OCI-LY1 (cell line): ENCODE results near the gene TNIP2.

Source experiments
- H2AFZ ChIP-seq: fragments of 200-600 bp; sonication (generic), shearing (Covaris generic); 2 replicates; pipeline ENCODE4 v1.6.0; 2014; ENCODE audit warnings: antibody characterized with exemption, mild to moderate bottlenecking, low read length
- H3F3A ChIP-seq: fragments of 200-600 bp; sonication (generic), shearing (Covaris generic); 2 replicates; pipeline ENCODE4 v1.6.0; 2014; ENCODE audit warnings: mild to moderate bottlenecking, antibody characterized with exemption, low read length, moderate library complexity; ENCODE audit not compliant: insufficient read depth
- H3K27ac ChIP-seq: fragments of 200-600 bp; sonication (generic); 2 replicates; pipeline ENCODE4 v1.5.1; 2014; ENCODE audit warnings: low read length, mixed run types, mild to moderate bottlenecking, low read depth; ENCODE audit not compliant: poor library complexity, severe bottlenecking
- H3K27me3 ChIP-seq: fragments of 200-600 bp; sonication (generic); 2 replicates; pipeline ENCODE4 v1.6.0; 2014; ENCODE audit warnings: antibody characterized with exemption, mild to moderate bottlenecking, low read length, moderate library complexity; ENCODE audit not compliant: insufficient read depth
- H3K36me3 ChIP-seq: fragments of 200-600 bp; sonication (generic); 2 replicates; pipeline ENCODE4 v1.6.1; 2014; ENCODE audit warnings: mild to moderate bottlenecking, antibody characterized with exemption, low read length, moderate library complexity, mixed read lengths; ENCODE audit not compliant: insufficient read depth
- H3K4me1 ChIP-seq: fragments of 200-600 bp; sonication (generic); 2 replicates; pipeline ENCODE4 v1.5.1; 2014; ENCODE audit warnings: mild to moderate bottlenecking, low read length, moderate library complexity; ENCODE audit not compliant: insufficient read depth, severe bottlenecking
- H3K4me2 ChIP-seq: fragments of 200-600 bp; sonication (generic), shearing (Covaris generic); 2 replicates; pipeline ENCODE4 v1.6.1; 2014; ENCODE audit warnings: low read length
- H3K4me3 ChIP-seq: fragments of 200-600 bp; sonication (generic); 2 replicates; pipeline ENCODE4 v1.5.1; 2014; ENCODE audit warnings: low read length, low read depth, mild to moderate bottlenecking, mixed read lengths; ENCODE audit not compliant: poor library complexity, severe bottlenecking
- H3K79me2 ChIP-seq: fragments of 200-600 bp; shearing (Covaris generic); 2 replicates; pipeline ENCODE4 v1.6.1; 2016; ENCODE audit warnings: mixed run types, low read length, mixed read lengths; ENCODE audit not compliant: insufficient read depth
- H3K9ac ChIP-seq: fragments of 200-600 bp; sonication (generic), shearing (Covaris generic); 2 replicates; pipeline ENCODE4 v1.6.1; 2014; ENCODE audit warnings: mild to moderate bottlenecking, low read length, mixed read lengths
- H3K9me2 ChIP-seq: fragments of 200-600 bp; sonication (generic), shearing (Covaris generic); 2 replicates; pipeline ENCODE4 v1.6.1; 2014; ENCODE audit warnings: low read depth, mild to moderate bottlenecking, low read length, mixed read lengths
- H3K9me3 ChIP-seq: fragments of 200-600 bp; shearing (Covaris generic); 2 replicates; pipeline ENCODE4 v1.6.1; 2014; ENCODE audit warnings: low read length, mixed read lengths
- H4K20me1 ChIP-seq: fragments of 200-600 bp; sonication (generic), shearing (Covaris generic); 2 replicates; pipeline ENCODE4 v1.6.0; 2016; ENCODE audit warnings: mild to moderate bottlenecking, low read length; ENCODE audit not compliant: insufficient read depth
- EZH2 ChIP-seq: fragments of 200-600 bp; sonication (generic), shearing (Covaris generic); IDR thresholded peaks from 2 replicates; pipeline ENCODE4 v1.8.0; 2017; ENCODE audit warnings: borderline replicate concordance, mixed run types, mild to moderate bottlenecking, antibody characterized with exemption, low read length, moderate library complexity, mixed read lengths
- TF ChIP-seq, protein P1 (sequence below): fragments of 200-600 bp; sonication (generic), shearing (Covaris generic); IDR thresholded peaks from 2 replicates; pipeline ENCODE4 v1.5.1; 2017; ENCODE audit warnings: mild to moderate bottlenecking, antibody characterized with exemption, low read length, moderate library complexity, mixed read lengths

The TNIP2 gene

DNA sequence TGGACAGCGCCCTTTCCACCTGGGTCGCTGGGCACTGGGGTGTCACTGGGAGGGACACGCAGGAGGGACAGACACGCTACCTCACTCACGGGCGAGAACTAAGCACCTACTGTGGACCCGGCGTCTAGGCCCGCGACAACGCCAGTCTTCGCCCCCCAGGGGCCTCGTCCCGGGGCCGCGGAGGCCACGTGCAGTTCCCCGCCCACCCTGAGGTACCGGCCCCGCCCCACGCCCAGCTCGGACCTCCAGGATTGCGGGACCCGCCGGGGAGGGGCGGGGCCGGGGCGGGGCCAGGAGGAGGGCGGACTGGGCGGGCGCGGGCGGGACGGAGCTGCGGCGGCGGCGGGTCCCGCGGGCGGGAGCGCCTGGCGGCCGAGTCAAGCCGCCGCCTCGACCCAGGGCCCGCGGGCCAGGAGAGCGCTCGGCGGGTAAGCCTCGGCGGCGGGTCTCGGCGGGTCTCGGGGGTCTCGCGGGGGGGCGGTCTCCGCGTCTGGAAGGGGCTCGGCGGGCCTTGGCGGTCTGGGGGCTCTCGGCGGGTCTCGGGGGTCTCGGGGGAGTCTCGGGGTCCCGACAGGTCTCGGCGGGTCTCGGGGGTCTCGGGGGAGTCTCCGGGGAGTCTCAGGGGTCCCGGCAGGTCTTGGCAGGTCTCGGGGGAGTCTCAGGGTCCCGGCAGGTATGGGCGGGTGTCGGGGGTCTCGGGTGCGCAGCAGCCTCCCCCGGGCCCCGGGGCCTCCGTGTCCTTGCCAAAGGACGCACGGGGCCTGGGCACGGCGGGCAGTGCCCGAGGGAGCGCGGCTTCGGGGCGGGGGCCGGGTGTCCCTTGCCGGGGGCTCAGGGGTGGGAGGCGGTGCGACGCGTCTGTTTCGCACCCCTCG is 36.8 kb upstream of the TNIP2 start, which contains the start of gene SH3BP2:
Gene SH3BP2, plus strand, starts transcription at position 375 of the 875 bp plus-strand sequence. CDS start 27,533 bp downstream, outside the sequence.
- Histone ChIP-seq H3K79me2 (no peaks in the 10 kb centered on the region), H3K36me3 (no peaks in the 10 kb centered on the region), H3K9me3 (no peaks in the 10 kb centered on the region), H2AFZ (no peak within 1 kb of the TSS), H3K27ac (no peak within 1 kb of the TSS), H3K4me1 (peaks cover 7% of the 10 kb centered on the region), H3F3A (no peaks in the 10 kb centered on the region), H3K27me3 (no peaks in the 10 kb centered on the region), H4K20me1 (no peaks in the 10 kb centered on the region), H3K4me2 (peak within 1 kb of the TSS; percentile 44), H3K9ac (no peak within 1 kb of the TSS), H3K4me3 (peak within 1 kb of the TSS; percentile 39), H3K9me2 (no peaks in the 10 kb centered on the region)
- TF ChIP-seq, protein P1, sequence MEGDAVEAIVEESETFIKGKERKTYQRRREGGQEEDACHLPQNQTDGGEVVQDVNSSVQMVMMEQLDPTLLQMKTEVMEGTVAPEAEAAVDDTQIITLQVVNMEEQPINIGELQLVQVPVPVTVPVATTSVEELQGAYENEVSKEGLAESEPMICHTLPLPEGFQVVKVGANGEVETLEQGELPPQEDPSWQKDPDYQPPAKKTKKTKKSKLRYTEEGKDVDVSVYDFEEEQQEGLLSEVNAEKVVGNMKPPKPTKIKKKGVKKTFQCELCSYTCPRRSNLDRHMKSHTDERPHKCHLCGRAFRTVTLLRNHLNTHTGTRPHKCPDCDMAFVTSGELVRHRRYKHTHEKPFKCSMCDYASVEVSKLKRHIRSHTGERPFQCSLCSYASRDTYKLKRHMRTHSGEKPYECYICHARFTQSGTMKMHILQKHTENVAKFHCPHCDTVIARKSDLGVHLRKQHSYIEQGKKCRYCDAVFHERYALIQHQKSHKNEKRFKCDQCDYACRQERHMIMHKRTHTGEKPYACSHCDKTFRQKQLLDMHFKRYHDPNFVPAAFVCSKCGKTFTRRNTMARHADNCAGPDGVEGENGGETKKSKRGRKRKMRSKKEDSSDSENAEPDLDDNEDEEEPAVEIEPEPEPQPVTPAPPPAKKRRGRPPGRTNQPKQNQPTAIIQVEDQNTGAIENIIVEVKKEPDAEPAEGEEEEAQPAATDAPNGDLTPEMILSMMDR: no peak
- TF ChIP-seq EZH2: no peak

DNA sequence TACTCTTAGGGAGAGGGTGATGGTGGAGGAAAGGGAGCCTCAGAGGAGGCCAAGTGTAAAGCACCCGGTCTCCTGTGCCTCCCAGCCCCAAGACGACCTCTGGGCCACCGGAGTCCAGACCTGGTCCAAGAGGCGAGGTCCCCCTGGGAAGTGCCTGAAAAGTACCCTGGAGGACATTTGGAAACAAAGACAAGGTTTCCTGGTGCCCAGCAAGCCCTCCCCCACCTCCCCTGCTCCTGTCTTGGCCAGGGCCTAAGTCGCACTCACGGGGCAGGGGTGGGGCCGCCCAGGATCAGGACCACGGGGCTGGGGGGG is 36.2 kb upstream of the TNIP2 start:
- Histone ChIP-seq H3K9me3 (no peaks in the 10 kb centered on the region), H3K4me3 (no peak overlapping the region), H3K9ac (no peak overlapping the region), H3K27ac (no peak overlapping the region), H3K79me2 (no peaks in the 10 kb centered on the region), H3K9me2 (no peaks in the 10 kb centered on the region), H3K27me3 (no peaks in the 10 kb centered on the region), H3K4me2 (no peak overlapping the region), H3K36me3 (no peaks in the 10 kb centered on the region), H3K4me1 (peaks cover 10% of the 10 kb centered on the region), H3F3A (no peaks in the 10 kb centered on the region), H4K20me1 (no peaks in the 10 kb centered on the region), H2AFZ (no peak overlapping the region)
- TF ChIP-seq, protein P1: no peak

DNA sequence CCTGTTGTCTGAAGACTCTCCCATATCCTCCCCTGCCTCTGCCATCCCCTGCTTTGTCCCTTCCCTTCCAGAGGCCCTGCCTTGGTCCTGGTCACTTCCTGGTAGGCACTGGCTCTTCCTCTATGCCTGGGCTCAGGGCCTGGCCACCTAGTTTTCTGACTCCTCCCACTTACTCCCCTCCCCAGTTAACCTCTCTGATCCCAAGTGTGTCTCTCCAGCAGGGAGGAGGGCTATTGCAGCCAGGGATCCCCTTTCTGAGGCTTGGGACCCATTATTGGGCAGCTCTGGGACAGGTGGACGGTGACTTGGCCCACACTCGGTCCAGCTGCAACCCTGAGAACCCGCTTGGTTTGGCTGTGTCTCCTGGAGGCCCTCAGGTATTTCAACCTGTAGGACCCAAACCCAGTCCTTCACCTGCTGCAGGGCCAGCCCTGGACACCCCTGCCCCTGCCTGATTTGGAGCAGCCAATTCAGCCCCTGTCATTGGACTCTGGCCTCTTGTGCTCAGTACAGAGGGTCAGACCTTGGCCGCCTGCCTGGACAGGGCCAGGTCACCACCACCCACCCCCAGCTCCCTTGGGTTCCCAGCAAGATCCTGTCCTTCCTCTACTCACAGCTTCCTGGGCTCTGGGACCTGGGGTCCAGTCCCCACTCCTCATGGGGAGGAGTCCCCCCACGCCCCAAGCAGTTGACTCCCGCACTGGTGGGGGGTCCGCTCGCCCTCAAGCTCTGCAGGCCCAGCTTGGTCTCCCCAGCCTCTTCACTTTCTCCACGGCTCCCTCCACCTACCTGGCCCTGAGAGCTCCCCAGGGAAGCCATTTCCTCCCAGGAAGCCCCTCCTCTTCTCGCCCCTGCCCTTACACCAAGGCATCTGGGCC is 35.6 kb upstream of the TNIP2 start:
- H2AFZ ChIP-seq: no peak overlapping the region
- no peak for TF ChIP-seq EZH2
- TF ChIP-seq, protein P1: no peak
- H3K36me3 ChIP-seq: no peaks in the 10 kb centered on the region
- H3K4me1 ChIP-seq: peaks cover 16% of the 10 kb centered on the region
- H3K4me3 ChIP-seq: no peak overlapping the region
- H3F3A ChIP-seq: no peaks in the 10 kb centered on the region
- no peak overlapping the region for H3K9ac ChIP-seq
- no peak overlapping the region for H3K4me2 ChIP-seq
- no peaks in the 10 kb centered on the region for H4K20me1 ChIP-seq
- H3K9me3 ChIP-seq: no peaks in the 10 kb centered on the region
- no peak overlapping the region for H3K27ac ChIP-seq
- no peaks in the 10 kb centered on the region for H3K27me3 ChIP-seq
- H3K9me2 ChIP-seq: no peaks in the 10 kb centered on the region
- no peaks in the 10 kb centered on the region for H3K79me2 ChIP-seq
